ENCODE measurements around the gene FOXP3.

FOXP3 gene

DNA sequence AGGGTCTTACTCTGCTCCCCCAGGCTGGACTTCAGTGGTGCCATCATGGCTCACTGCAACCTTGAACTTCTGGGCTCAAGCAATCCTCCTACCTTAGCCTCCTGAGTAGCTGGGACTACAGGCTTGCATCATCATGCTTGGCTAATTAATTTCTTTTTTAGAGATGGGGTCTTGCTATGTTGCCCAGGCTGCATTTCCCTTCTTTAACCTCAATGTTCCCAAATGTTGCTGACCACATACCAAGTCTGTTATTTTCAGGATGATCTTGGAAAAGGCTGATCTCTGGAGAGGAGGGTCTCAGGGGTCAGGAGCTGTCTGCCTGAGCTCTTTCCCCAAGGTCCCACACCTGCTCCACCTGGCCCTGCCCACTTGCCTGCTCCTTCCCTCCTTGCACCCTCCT lies 44.4 kb downstream of the FOXP3 start:
- Histone ChIP-seq H3K36me3 (ENCODE audit: control insufficient read depth in 1 of 2, insufficient read depth in 2 of 2, low read depth in 1 of 2, low read length in 2 of 2) (no peaks in the 10 kb centered on the region), H2AK5ac (ENCODE audit: low read length, severe bottlenecking) (no peak overlapping the region), H2BK15ac (ENCODE audit: low read depth, poor library complexity, severe bottlenecking) (no peak overlapping the region), H2BK5ac (ENCODE audit: low read depth, low read length, poor library complexity, severe bottlenecking) (no peak overlapping the region), H2AFZ (ENCODE audit: low read depth, low read length) (no peak overlapping the region), H3K27ac (ENCODE audit: low read length, poor library complexity, severe bottlenecking) (no peak overlapping the region), H3K14ac (ENCODE audit: low read length in 2 of 2) (no peak overlapping the region), H3K18ac (ENCODE audit: low read depth in 1 of 2, low read length in 2 of 2) (no peak overlapping the region), H3K23ac (ENCODE audit: low read length in 2 of 2) (no peak overlapping the region), H3K27me3 (ENCODE audit: control insufficient read depth in 1 of 2, insufficient read depth in 1 of 2, low read length in 2 of 2) (peaks cover 0 to 54% of the 10 kb centered on the region in 2 experiments), H3K9me3 (ENCODE audit: control insufficient read depth, low read length) (no peaks in the 10 kb centered on the region), H3K4me2 (ENCODE audit: low read length, poor library complexity, severe bottlenecking) (no peak overlapping the region), H4K8ac (ENCODE audit: low read length) (no peak overlapping the region), H2BK12ac (ENCODE audit: low read length in 2 of 2) (no peak overlapping the region), H3K4me1 (ENCODE audit: control insufficient read depth, insufficient read depth, low read depth, low read length) (no peaks in the 10 kb centered on the region), H3K9ac (ENCODE audit: low read length) (no peak overlapping the region), H3K4ac (ENCODE audit: low read depth in 1 of 2, low read length in 2 of 2) (no peak overlapping the region), H4K91ac (ENCODE audit: low read length) (no peak overlapping the region), H3K4me3 (ENCODE audit: insufficient read depth in 1 of 2, low read depth in 1 of 2, low read length in 2 of 2) (no peak overlapping the region), H3K79me1 (replicated peaks; ENCODE audit: low read length, poor library complexity, severe bottlenecking) (no peaks in the 10 kb centered on the region), H2BK120ac (ENCODE audit: low read depth, low read length) (no peak overlapping the region)
- no peak for DNase-seq

DNA sequence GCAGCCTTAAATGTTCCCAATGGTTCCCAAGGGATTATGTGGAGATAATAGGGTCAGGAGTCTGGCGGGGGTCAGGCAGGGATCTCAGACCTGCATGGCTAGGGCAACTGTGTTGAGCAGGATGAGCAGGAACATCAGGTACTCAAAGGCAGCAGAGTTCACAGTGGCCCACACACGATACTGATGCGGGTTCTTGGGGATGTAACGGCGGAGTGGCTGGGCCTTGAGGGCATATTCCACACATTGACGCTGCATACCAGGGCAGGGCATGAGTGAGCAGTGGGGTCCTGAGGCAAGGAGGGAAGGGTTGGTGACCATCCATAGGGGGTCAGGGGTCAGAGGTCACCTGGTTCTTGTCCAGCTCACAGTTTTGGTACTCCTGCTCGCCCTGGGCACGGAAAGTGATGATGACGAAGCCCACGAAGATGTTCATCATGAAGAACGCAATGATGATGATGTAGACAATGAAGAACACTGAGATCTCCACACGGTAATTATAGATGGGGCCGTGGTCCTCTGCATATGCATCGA lies 49.4 kb downstream of the FOXP3 start:
- peaks cover 6% of the 10 kb centered on the region for H3K9me3 ChIP-seq (ENCODE audit: control insufficient read depth, low read length)
- H3K23ac ChIP-seq (ENCODE audit: low read length in 2 of 2), result no peak overlapping the region
- H3K4me1 ChIP-seq (ENCODE audit: control insufficient read depth, insufficient read depth, low read depth, low read length), result no peaks in the 10 kb centered on the region
- H3K4me3 ChIP-seq (ENCODE audit: insufficient read depth in 1 of 2, low read depth in 1 of 2, low read length in 2 of 2), result no peak overlapping the region
- H3K27ac ChIP-seq (ENCODE audit: low read length, poor library complexity, severe bottlenecking), result no peak overlapping the region
- H4K91ac ChIP-seq (ENCODE audit: low read length), result no peak overlapping the region
- H2AK5ac ChIP-seq (ENCODE audit: low read length, severe bottlenecking), result no peak overlapping the region
- no peak overlapping the region for H3K4ac ChIP-seq (ENCODE audit: low read depth in 1 of 2, low read length in 2 of 2)
- no peak overlapping the region for H3K9ac ChIP-seq (ENCODE audit: low read length)
- H4K8ac ChIP-seq (ENCODE audit: low read length), result no peak overlapping the region
- peaks cover 3 to 61% of the 10 kb centered on the region in 2 experiments for H3K27me3 ChIP-seq (ENCODE audit: control insufficient read depth in 1 of 2, insufficient read depth in 1 of 2, low read length in 2 of 2)
- no peak for DNase-seq
- no peak overlapping the region for H2BK12ac ChIP-seq (ENCODE audit: low read length in 2 of 2)
- no peak overlapping the region for H2BK5ac ChIP-seq (ENCODE audit: low read depth, low read length, poor library complexity, severe bottlenecking)
- no peak overlapping the region for H3K14ac ChIP-seq (ENCODE audit: low read length in 2 of 2)
- H3K79me1 ChIP-seq (replicated peaks; ENCODE audit: low read length, poor library complexity, severe bottlenecking), result no peaks in the 10 kb centered on the region
- no peak overlapping the region for H2BK15ac ChIP-seq (ENCODE audit: low read depth, poor library complexity, severe bottlenecking)
- WGBS, result 94% methylated on average over 9 of the region's 14 CpGs
- no peaks in the 10 kb centered on the region for H3K36me3 ChIP-seq (ENCODE audit: control insufficient read depth in 1 of 2, insufficient read depth in 2 of 2, low read depth in 1 of 2, low read length in 2 of 2)
- no peak overlapping the region for H2AFZ ChIP-seq (ENCODE audit: low read depth, low read length)
- no peak overlapping the region for H3K18ac ChIP-seq (ENCODE audit: low read depth in 1 of 2, low read length in 2 of 2)
- H2BK120ac ChIP-seq (ENCODE audit: low read depth, low read length), result no peak overlapping the region
- H3K4me2 ChIP-seq (ENCODE audit: low read length, poor library complexity, severe bottlenecking), result no peak overlapping the region

DNA sequence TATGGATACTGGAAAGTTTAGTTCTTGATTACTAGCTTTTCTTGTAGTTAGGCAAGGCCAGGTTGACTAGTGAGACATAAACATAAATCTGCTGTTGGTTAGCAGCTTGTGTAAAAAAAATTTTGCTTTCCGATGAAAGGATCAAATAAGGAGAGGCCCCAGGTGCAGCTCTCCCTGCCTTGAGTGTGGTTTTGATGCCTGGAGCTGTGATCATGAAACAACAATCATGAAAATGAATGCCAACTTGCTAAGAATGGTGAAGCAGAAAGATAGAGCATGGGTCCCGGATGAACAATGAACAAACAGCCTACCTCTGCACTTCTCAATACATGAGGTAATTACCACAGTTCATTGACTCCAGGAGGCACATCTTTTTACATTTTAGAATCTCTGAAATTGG lies 50.1 kb downstream of the FOXP3 start:
- Histone ChIP-seq H3K27ac (ENCODE audit: low read length, poor library complexity, severe bottlenecking) (no peak overlapping the region), H3K14ac (ENCODE audit: low read length in 2 of 2) (no peak overlapping the region), H2BK15ac (ENCODE audit: low read depth, poor library complexity, severe bottlenecking) (no peak overlapping the region), H4K8ac (ENCODE audit: low read length) (no peak overlapping the region), H2BK5ac (ENCODE audit: low read depth, low read length, poor library complexity, severe bottlenecking) (no peak overlapping the region), H3K4me3 (ENCODE audit: insufficient read depth in 1 of 2, low read depth in 1 of 2, low read length in 2 of 2) (no peak overlapping the region), H3K4me2 (ENCODE audit: low read length, poor library complexity, severe bottlenecking) (no peak overlapping the region), H3K36me3 (ENCODE audit: control insufficient read depth in 1 of 2, insufficient read depth in 2 of 2, low read depth in 1 of 2, low read length in 2 of 2) (no peaks in the 10 kb centered on the region), H3K4ac (ENCODE audit: low read depth in 1 of 2, low read length in 2 of 2) (no peak overlapping the region), H2AFZ (ENCODE audit: low read depth, low read length) (no peak overlapping the region), H2AK5ac (ENCODE audit: low read length, severe bottlenecking) (no peak overlapping the region), H3K9me3 (ENCODE audit: control insufficient read depth, low read length) (peaks cover 6% of the 10 kb centered on the region), H2BK12ac (ENCODE audit: low read length in 2 of 2) (no peak overlapping the region), H3K18ac (ENCODE audit: low read depth in 1 of 2, low read length in 2 of 2) (no peak overlapping the region), H2BK120ac (ENCODE audit: low read depth, low read length) (no peak overlapping the region), H3K9ac (ENCODE audit: low read length) (no peak overlapping the region), H3K23ac (ENCODE audit: low read length in 2 of 2) (no peak overlapping the region), H3K4me1 (ENCODE audit: control insufficient read depth, insufficient read depth, low read depth, low read length) (no peaks in the 10 kb centered on the region), H3K79me1 (replicated peaks; ENCODE audit: low read length, poor library complexity, severe bottlenecking) (no peaks in the 10 kb centered on the region), H4K91ac (ENCODE audit: low read length) (no peak overlapping the region), H3K27me3 (ENCODE audit: control insufficient read depth in 1 of 2, insufficient read depth in 1 of 2, low read length in 2 of 2) (peaks cover 3 to 62% of the 10 kb centered on the region in 2 experiments)
- no peak for DNase-seq
- 87% methylated on average over 2 of the region's 2 CpGs for WGBS

DNA sequence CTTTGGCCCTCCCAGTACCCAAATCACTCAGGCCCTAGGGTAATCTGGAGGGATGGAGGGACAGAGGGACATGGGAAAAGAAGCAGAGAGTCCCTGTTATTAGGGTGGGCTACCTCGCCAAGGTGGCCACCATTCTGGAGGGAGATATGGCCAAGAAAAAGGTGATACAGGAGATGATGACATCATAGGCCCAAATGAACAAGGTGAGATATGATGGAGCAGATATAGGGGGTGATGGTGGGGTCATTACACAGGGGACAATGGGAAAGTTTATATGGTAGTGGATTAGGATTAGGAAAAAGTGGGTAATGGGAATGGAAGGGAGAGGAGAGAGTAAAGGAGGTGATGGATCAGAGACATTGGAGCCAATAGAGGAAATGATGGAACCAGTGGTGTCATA lies 51.6 kb downstream of the FOXP3 start:
- H3K4ac ChIP-seq (ENCODE audit: low read depth in 1 of 2, low read length in 2 of 2), result no peak overlapping the region
- H3K4me1 ChIP-seq (ENCODE audit: control insufficient read depth, insufficient read depth, low read depth, low read length), result no peaks in the 10 kb centered on the region
- peaks cover 3 to 67% of the 10 kb centered on the region in 2 experiments for H3K27me3 ChIP-seq (ENCODE audit: control insufficient read depth in 1 of 2, insufficient read depth in 1 of 2, low read length in 2 of 2)
- H2BK15ac ChIP-seq (ENCODE audit: low read depth, poor library complexity, severe bottlenecking), result no peak overlapping the region
- no peak overlapping the region for H2BK12ac ChIP-seq (ENCODE audit: low read length in 2 of 2)
- no peak overlapping the region for H3K14ac ChIP-seq (ENCODE audit: low read length in 2 of 2)
- no peak overlapping the region for H3K4me3 ChIP-seq (ENCODE audit: insufficient read depth in 1 of 2, low read depth in 1 of 2, low read length in 2 of 2)
- H4K8ac ChIP-seq (ENCODE audit: low read length), result no peak overlapping the region
- no peaks in the 10 kb centered on the region for H3K36me3 ChIP-seq (ENCODE audit: control insufficient read depth in 1 of 2, insufficient read depth in 2 of 2, low read depth in 1 of 2, low read length in 2 of 2)
- H3K27ac ChIP-seq (ENCODE audit: low read length, poor library complexity, severe bottlenecking), result no peak overlapping the region
- no peaks in the 10 kb centered on the region for H3K79me1 ChIP-seq (replicated peaks; ENCODE audit: low read length, poor library complexity, severe bottlenecking)
- whole genome bisulfite sequencing, result 58% methylated on average over 1 of the region's 1 CpG
- no peak overlapping the region for H2BK120ac ChIP-seq (ENCODE audit: low read depth, low read length)
- no peak overlapping the region for H2AK5ac ChIP-seq (ENCODE audit: low read length, severe bottlenecking)
- H3K9ac ChIP-seq (ENCODE audit: low read length), result no peak overlapping the region
- H3K18ac ChIP-seq (ENCODE audit: low read depth in 1 of 2, low read length in 2 of 2), result no peak overlapping the region
- DNase-seq, result no peak
- no peak overlapping the region for H2BK5ac ChIP-seq (ENCODE audit: low read depth, low read length, poor library complexity, severe bottlenecking)
- no peak overlapping the region for H4K91ac ChIP-seq (ENCODE audit: low read length)
- H3K4me2 ChIP-seq (ENCODE audit: low read length, poor library complexity, severe bottlenecking), result no peak overlapping the region
- peaks cover 6% of the 10 kb centered on the region for H3K9me3 ChIP-seq (ENCODE audit: control insufficient read depth, low read length)
- H3K23ac ChIP-seq (ENCODE audit: low read length in 2 of 2), result no peak overlapping the region
- no peak overlapping the region for H2AFZ ChIP-seq (ENCODE audit: low read depth, low read length)

Data from mesenchymal stem cell (in vitro differentiated cells and primary cell).